ENCODE measurements around the gene SMIM43.

GRCh38 chr4:121806411-121806810, 41.4 kb upstream of the SMIM43 start:
- no peak for TF ChIP-seq POLR2AphosphoS5 (IDR thresholded peaks at IDR 0.05; ENCODE audit: low read depth, low read length)
- no peak for TF ChIP-seq POLR2A (IDR thresholded peaks at IDR 0.05; ENCODE audit: borderline replicate concordance, extremely low read depth, insufficient read depth, insufficient read length)
- TF ChIP-seq CTCF (IDR thresholded peaks at IDR 0.05 in 2 of 3, conservative IDR thresholded peaks at IDR 0.05 in 1 of 3; ENCODE audit: borderline replicate concordance in 1 of 3, insufficient read depth in 1 of 3, low read depth in 2 of 3, low read length in 2 of 3) = no peak
- no peak for TF ChIP-seq YY1 (IDR thresholded peaks at IDR 0.05; ENCODE audit: extremely low read depth, insufficient replicate concordance, low read depth, low read length)
- no peak for TF ChIP-seq EZH2 (IDR thresholded peaks at IDR 0.05)
- TF ChIP-seq EZH2phosphoT487 (IDR thresholded peaks at IDR 0.05; ENCODE audit: borderline replicate concordance) = no peak
- no peak for TF ChIP-seq RAD21 (IDR thresholded peaks at IDR 0.05; ENCODE audit: low read depth)
- TF ChIP-seq ZFX (IDR thresholded peaks at IDR 0.05) = no peak
- no peak for TF ChIP-seq EGR1 (IDR thresholded peaks at IDR 0.05; ENCODE audit: low read depth)
- no peak for TF ChIP-seq TCF7L2 (IDR thresholded peaks at IDR 0.05; ENCODE audit: borderline replicate concordance, extremely low read depth, insufficient read depth, insufficient read length)
- no peak for TF ChIP-seq MAX (IDR thresholded peaks at IDR 0.05)
- no peak for TF ChIP-seq CEBPB (IDR thresholded peaks at IDR 0.05; ENCODE audit: low read depth)
- no peak for TF ChIP-seq JUND (IDR thresholded peaks at IDR 0.05)
- TF ChIP-seq SRF (IDR thresholded peaks at IDR 0.05; ENCODE audit: low read depth) = no peak
